ENCODE results near the gene KCNE4.
"Not testable (repeated sequence)": the region's sequence is repeated elsewhere in the genome, so short reads cannot be mapped to it uniquely, and the experiment has no call there.

Gene KCNE4

DNA sequence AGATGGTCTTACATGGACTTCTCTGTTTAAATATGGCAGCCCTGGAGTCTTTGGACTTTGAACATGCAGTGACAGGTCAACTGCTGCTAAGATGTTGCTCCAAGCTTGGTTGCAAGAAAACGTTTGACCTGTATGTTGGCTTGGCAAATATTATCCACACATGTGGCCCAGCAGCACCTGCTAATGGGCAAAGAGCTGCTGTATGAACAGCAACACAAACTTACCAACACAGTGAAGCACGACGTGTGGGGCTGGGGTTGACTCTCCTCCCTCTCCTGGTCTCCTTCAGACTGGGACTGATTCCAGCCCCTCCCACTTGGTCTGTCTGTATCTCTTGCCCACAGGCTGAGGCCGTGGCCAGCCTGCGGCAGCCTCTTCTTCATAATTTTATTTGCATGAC is 3.8 kb downstream of the KCNE4 start:
- in situ Hi-C loops (cut with HindIII; ENCODE audit: low sequenced_read_pairs) = no loop called here

DNA sequence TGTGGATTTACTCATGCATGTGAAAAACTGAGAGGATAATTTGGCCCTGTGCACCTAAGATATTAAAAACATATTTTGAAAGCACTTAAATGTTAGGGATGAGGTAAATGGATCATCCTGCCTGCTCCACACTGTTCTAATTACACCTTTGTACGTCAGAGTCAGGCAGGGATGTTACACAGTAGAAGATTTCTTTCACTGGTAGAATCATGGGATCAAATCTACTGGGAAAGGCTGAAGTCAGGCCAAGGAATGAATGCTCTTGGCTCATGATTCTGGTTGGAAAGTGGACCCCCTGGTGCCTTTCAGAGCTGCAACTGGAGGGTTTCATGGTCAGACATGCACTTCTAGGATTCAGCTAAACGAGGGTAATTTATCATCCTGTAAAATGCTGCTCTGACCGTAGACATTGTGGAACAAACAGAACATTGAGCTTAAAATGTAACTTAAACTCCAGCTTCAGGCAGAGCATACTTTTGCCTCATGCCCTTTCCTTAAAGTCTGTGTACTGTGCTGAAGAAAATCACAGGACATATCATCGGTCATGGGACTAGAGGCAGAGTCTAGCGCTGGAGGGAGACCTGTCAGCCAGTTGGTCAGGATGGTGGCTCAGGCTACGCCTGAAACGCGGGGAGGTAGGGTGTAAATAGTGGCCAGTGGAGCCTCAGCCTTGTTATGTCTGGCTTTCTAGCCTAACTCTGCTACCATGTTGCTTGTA is 4.9 kb downstream of the KCNE4 start:
- in situ Hi-C loops (cut with HindIII; ENCODE audit: low sequenced_read_pairs) = no loop called here

DNA sequence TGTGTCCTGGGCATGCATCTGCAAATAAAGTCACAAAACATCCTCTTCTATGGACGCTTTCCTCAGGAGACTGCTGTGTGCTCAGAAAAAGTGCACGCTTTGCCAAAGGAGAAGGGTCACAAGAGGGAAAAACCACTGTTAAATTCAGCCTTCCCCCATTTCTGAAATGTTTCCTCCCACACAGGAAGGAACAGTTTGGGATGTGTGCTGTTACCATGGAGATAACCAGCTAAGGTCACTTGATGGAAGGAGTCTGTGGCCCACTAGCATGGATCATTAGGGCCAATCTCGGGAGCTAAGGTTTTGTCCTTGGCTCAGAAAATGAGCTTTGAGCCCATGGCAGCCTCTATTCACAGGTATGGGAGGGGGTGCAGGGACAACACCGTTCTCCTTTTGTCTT is 5.6 kb downstream of the KCNE4 start:
- in situ Hi-C loops (cut with HindIII; ENCODE audit: low sequenced_read_pairs) = no loop called here

DNA sequence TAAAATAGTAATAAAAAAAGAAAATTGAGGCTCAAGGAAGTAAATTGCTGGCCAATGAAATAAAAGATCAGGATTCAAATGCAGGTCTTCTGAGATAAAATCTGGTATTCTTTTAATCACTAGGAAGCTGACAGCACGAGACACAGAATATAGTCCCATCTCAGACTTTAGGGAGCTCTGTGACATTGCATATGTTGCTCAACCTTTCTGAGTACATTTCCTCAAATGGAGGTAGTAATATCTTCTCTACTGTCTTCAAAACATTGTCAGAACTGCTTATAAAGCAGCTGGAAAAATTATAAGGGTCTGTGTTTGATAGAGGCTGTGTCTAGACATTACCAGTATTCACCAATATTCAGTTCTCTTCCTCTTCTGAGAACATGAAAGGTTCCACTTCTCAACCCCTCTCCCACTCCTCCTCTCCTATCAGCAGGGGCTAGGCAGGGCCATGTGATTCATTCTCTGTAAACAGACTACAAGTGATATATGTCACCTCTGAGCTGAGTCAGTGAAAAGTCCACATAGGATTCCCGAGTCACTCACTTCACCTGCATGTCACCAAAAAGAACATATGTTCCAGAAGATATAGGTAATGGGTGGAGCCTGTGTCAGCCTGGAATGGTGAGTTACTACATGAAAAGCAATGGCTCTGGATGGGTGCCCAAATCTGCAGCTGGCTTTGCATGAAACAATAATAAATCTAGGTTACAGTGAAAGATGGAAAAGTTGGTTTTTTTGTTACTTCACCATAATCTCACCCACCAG is 7.1 kb downstream of the KCNE4 start:
- in situ Hi-C loops (cut with HindIII; ENCODE audit: low sequenced_read_pairs) = no loop called here

DNA sequence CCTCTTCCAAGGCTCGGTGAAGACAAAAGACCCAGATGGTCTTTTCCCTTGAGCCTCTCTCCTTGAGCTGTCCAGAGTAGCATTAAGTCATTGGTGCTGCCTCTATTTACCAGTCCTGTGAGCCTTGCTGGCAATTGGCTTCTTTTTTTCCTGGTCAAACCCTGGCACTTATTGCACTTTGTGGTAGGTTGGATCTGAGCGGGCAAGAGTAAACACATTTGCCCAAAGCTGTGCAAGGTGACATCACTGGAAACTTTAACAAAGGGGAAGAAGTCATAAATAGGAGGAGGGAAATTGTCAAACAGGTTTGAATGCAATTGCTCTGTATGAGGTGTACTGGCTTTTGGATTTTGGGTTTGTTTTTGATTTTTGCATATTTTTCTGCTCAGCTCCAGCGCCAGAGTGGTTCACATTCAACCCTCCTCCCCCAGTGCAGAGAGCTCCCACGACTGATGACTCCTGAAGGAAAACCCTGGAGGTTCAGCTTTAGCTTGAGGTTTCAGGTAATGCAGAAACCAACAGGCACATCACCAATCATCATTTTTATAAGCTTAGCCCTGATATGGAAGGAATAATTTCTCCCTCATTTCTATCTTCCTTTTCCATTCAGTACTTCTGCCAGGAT is 8.3 kb downstream of the KCNE4 start:
- in situ Hi-C loops (cut with HindIII; ENCODE audit: low sequenced_read_pairs) = loop anchor here (5.0 kb wide), 1 partner anchor 88 kb away; no protein-coding TSS in a partner anchor

DNA sequence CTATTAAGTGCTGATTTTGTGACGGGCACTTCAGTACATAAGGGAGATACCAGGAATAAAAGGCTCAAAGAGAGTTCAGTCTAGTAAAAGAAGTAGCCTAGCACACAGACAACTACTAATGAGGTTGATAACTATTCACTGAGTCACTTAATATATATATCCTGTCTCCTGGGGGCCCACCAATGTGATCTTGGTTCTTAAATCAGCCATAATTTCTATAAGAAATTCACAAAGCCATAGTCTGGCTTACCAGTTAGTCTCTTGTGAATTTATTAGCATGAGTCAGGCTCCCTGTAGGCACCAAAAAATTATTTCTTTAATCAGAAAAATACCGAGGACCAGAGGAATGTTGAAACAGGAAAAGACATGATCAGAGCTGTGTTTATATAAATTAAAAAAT is 10.4 kb downstream of the KCNE4 start:
- in situ Hi-C loops (cut with HindIII; ENCODE audit: low sequenced_read_pairs) = loop anchor here (5.0 kb wide), 1 partner anchor 90 kb away; no protein-coding TSS in a partner anchor

DNA sequence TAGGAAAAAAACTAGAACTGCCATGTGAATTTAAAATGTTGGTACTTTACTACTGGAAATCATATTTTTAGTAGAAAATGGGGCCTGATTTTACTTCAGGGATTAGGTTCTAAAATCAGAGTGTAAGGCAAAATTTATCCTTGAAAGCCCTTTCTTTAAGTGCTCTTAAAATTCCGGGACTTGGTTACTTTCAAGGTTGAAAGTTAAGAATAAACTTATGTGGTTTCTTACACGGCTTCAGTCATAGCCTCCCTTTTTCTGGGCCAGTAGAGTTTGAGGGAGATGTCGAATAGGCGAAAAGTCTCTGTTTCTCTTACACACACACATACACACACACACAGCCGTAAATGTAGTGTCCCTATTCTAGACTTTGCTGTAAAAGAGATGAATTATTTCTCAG is 13.1 kb downstream of the KCNE4 start:
- in situ Hi-C loops (cut with HindIII; ENCODE audit: low sequenced_read_pairs) = no loop called here

DNA sequence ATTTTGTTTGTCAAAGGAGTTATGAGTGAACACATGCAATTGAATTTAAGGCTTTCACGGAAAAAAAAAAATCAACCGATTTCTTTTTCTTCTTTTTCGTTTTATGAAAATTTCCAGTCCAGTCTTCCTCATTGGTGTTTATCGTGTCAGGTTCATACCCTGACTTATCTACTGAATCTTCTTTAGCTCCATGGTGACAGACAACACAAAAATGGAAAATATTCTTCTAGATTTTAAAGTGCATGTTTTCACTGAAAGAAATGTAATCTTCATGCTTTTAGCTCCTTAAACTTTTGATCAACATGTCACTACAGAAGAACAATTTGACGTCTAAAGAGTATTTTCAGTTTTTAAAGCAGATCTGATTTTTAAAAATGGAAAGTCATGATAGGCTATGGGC is 14.7 kb downstream of the KCNE4 start:
- in situ Hi-C loops (cut with HindIII; ENCODE audit: low sequenced_read_pairs) = no loop called here

DNA sequence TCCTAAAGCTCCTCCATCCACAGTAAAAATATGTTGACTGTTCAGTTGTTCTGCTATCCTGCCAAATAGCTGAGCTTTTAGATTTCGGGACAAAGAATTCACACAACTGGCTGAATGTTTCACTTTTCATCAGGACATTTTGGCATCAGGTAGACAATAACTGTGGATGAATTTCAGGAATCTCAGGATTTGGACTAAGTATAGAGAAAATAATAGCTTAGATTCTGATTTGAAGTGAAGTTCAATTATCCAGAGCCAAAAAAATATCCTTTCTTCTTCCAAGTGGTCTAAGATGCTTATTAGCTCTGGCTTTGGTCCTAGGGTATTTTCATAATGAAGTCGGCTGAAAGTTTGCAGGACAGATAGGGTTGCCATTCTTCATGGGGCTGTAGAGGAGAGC is 16.1 kb downstream of the KCNE4 start:
- in situ Hi-C loops (cut with HindIII; ENCODE audit: low sequenced_read_pairs) = no loop called here

DNA sequence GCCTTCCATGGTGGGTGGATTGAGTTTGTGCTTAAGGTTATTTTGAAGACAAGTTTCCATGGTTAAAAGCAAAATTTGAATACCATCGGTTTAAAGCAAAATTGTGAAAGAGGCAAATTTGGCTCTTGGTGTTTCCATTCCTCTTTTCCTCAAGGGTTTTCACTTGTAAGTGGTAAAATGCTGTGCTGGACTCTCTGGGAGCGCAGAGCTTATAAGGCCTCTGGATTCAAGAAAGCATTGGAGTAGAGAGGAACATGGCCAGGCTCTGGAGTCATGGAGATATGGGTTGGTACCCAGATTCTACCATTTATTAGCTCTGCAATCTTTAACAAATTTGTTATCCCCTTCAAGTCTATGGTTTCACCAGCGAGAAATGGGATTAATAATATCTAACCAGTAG is 17.5 kb downstream of the KCNE4 start:
- in situ Hi-C loops (cut with HindIII; ENCODE audit: low sequenced_read_pairs) = no loop called here

DNA sequence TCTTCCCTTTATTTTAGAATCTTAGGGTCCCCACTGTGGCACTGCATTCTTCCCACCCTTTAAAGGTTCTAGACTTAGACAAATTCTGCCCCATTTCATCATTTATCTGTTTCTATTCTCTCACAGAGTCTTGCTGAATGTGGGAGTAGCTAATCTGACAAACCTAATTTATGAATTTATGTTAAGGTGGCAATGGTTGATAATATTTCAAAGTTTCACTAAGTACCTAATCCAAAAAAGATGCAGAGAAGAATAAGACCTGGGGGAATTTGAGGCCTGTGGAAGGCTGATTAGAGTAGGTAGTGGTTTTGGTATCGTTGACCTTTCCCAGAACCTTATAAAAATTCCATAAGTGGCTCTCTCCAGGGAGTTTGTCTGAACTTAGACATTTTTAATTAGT is 18.0 kb downstream of the KCNE4 start:
- in situ Hi-C loops (cut with HindIII; ENCODE audit: low sequenced_read_pairs) = no loop called here

DNA sequence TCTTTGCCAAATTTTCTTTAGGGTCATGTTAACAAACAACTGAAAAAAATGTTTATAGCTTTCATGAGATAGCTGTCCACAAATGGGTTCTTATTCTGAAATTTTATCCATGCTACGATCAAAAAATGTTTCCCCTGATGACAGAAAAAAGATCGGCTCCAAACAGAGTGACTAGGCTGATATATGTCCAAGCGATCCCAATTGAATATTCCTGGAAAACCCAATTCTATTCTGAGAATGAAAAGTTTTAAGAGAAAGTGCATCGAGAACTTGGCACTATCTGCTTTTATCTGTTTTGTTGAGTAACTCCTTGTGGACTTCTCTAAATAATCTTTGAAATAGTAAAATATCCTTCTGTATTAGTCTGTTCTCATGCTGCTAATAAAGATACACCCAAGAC is 19.1 kb downstream of the KCNE4 start:
- in situ Hi-C loops (cut with HindIII; ENCODE audit: low sequenced_read_pairs) = no loop called here

DNA sequence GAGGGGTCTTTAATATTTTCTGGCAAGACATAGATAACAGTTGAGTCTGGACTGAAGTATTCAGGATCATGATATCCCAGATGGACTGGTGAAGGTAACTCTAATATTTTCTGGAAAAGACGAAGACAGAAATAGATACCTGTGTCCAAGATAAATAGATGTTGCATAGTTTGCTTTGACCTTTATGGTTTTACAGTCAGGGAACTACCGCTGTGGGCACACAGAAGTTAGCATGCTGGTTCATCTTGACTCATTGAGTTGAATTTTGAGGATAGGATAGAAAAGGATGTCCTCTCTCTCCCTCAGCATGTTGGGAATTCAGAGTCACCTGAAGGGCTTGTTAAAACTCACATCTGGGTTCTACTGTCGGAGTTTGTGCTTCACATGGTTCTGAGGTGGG is 20.8 kb downstream of the KCNE4 start:
- in situ Hi-C loops (cut with HindIII; ENCODE audit: low sequenced_read_pairs) = no loop called here

DNA sequence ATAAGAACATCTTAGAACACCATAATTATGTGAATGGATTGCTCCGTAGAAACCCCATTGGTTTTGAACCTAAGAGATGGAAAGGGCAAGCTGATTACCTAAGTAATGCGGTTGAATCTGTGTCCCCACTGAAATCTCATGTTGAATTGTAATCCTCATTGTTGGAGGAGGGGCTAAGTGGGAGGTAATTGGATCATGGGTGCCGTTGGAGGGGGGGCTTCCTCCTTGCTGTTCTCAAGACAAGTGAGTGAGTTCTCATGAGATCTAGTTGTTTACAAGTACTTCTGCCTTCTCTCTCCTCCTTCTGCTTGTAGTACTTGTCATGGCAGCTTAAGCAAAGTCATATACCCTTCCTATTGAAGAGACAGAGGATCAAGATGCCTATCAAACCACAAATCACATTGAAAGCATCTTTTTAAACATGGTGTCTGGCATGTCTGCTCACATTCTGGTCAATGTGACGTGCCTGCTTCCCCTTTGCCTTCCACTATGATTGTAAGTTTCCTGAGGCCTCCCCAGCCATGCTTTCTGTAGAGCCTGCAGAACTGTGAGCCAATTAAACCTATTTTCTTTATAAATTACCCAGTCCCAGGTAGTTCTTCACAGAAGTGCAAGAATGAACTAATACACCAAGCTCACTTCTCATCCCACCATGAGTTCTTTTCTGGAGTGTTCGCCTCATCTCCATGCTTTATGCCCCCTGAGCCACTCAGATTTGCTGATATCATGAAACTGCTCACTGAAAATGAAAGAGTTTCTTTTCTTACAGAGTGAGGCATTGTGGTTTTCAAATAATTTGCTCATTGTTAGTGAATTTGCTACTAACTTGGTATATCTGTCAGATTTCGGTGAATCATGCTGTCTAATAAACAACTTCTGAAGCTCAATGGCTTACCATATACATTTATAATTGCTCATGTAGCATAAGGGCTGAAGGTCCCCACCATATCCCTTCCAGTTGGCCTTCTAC is 23.6 kb downstream of the KCNE4 start:
- in situ Hi-C loops (cut with HindIII; ENCODE audit: low sequenced_read_pairs) = no loop called here

DNA sequence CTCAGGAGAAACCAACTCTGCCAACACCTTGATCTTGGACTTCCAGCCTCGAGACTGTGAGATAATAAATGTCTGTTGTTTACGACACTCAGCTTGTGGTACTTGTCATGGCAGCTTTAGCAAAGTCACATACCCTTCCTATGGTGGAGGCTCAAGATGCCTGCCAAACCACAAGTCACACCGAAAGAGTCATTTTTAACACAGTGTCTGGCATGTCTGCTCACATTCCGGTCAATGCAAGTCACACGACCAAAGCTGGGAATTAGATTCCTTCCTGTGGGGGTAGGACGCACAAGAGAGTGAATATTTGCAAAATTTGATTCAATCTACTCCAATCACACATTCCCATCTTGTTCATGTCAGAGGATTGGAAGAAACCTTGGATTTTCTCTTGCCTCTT is 24.6 kb downstream of the KCNE4 start:
- in situ Hi-C loops (cut with HindIII; ENCODE audit: low sequenced_read_pairs) = no loop called here

DNA sequence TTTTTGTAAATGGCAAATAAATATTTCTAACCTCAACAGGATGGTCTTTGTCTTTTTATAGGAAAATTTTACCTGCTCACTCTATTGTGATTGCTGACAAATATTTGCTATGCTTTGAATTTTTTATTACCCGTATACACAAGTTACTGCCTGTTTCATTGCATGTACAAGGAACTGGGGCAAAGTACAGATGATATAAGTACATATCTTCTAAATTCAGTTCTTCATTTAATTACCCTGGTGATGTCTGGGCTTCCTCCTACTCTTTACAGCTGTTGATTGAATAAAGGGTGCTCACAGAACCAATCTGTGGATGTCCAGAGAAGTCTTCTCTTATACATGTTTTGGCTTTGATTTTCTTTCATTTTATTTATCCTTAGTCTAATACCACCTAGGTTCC is 26.5 kb downstream of the KCNE4 start:
- in situ Hi-C loops (cut with HindIII; ENCODE audit: low sequenced_read_pairs) = no loop called here

DNA sequence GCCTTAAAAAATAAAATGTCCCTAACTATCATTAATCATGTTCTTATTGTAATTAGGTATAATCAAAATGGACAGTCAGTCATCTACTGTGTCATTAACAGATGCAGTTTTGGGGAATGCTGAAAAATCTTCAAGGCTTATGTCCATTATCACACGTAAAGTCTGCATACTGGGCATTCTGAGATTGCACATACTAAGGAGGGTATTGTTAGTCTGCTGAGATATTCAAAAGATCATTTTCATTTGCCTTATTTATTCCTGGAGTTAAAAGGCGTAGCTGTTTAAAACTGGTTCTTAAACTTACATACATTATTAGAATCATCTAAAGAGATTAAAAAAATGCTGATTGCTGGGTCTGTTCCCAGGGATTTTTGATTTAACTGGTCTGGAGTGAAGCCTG is 27.4 kb downstream of the KCNE4 start:
- in situ Hi-C loops (cut with HindIII; ENCODE audit: low sequenced_read_pairs) = no loop called here

DNA sequence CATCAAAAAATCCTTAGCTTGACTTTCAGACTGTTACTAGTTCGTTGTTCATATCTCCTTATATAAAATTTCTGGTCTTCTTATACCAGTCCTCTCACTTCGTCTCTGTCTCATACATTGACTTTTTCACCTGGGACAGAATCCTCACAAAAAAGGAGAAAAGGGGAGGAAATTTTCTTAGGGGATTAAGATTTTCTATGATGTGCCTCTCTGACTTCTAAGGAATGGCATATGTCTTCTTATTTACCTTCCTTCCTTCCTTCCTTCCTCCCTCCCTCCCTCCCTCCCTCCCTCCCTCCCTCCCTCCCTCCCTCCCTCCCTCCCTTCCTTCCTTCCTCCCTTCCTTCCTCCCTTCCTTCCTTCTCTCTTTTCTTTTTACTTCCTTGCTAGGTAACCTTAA is 27.9 kb downstream of the KCNE4 start:
- in situ Hi-C loops (cut with HindIII; ENCODE audit: low sequenced_read_pairs) = no loop called here

DNA sequence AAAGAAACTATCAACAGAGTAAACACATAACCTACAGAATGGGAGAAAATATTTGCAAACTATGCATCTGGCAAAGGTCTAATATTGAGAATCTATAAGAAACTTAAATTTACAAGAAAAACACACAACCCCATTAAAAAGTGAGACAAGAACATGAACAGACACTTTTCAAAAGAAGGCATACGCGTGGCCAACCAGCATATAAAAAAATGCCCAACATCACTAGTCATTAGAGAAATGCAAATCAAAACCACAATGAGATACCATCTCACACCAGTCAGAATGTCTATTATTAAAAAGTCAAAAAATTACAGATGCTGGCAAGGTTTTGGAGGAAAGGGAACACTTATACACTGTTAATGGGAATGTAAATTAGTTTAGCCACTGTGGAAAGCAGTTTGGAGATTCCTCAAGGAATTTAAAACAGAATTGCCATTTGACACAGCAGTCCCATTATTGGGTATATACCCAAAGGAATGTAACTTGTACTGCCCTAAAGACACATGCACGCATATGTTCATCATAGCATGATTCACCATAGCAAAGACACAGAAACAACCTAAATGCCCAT is 28.9 kb downstream of the KCNE4 start:
- in situ Hi-C loops (cut with HindIII; ENCODE audit: low sequenced_read_pairs) = not testable (repeated sequence)

DNA sequence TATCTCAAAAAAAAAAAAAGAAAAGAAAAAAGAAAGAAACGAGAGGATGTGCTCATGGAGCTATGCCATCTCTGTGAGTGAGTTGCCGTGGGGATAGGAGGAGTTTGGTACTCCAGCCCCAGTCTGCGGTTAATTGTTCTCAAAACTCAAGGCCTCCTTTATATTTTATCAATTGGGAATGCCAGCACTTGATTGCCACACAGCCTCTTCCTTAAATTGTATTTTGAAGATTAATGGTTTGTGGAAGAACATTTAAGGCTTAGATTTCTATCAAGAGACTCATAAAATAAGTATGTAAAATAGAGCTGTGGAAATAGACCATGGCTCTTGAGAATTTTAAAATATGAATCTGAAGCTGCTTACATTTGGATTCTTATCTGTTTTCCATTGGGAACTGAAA is 29.8 kb downstream of the KCNE4 start:
- in situ Hi-C loops (cut with HindIII; ENCODE audit: low sequenced_read_pairs) = no loop called here

DNA sequence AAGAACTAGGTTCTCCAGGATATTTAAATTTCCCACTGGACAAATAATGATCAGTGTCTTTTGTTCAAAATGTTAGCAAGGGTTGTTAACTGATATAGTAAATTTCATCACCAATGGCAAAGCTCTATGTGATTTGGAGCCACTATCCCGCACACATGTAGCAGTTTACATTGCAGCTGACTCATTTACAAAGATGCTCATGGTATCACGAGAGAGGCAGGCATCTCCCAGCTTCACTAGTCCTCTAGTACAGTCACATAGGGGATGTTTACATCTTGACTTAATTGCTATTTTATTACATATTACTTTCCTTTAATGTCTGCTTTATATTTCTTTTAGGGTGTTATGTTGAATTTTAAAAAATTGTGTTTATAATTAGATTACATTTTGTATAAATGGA is 30.7 kb downstream of the KCNE4 start:
- in situ Hi-C loops (cut with HindIII; ENCODE audit: low sequenced_read_pairs) = no loop called here

Measured in DLD1 (cell line).